Vagina (tissue), 2 donors: ENCODE data around the gene SNX22.

Experiments
- POLR2A ChIP-seq, 2 donors: fragments of 450-650 bp; IDR thresholded peaks; one replicate each; pipeline ENCODE4 v1.6.1; 2017; ENCODE audit warnings: antibody characterized with exemption in 2 of 2, mild to moderate bottlenecking in 2 of 2, moderate library complexity in 2 of 2
- POLR2AphosphoS5 ChIP-seq, 2 donors: sonication (generic); formaldehyde crosslinking; IDR thresholded peaks; one replicate each; pipeline ENCODE4 v1.9.0; 2017; ENCODE audit warnings: antibody characterized with exemption in 2 of 2, mild to moderate bottlenecking in 2 of 2, low read depth in 1 of 2; ENCODE audit not compliant: insufficient read depth in 1 of 2
- TF ChIP-seq, protein P1 (sequence below), 3 experiments: fragments of 450-650 bp in 2 of 3; fragments of 200-600 bp in 1 of 3; sonication (generic) in 1 of 3; IDR thresholded peaks; one replicate each; pipeline ENCODE4 v1.5.1; 2017 to 2019; ENCODE audit warnings: antibody characterized with exemption in 3 of 3, mild to moderate bottlenecking in 2 of 3, moderate library complexity in 2 of 3

DNA sequence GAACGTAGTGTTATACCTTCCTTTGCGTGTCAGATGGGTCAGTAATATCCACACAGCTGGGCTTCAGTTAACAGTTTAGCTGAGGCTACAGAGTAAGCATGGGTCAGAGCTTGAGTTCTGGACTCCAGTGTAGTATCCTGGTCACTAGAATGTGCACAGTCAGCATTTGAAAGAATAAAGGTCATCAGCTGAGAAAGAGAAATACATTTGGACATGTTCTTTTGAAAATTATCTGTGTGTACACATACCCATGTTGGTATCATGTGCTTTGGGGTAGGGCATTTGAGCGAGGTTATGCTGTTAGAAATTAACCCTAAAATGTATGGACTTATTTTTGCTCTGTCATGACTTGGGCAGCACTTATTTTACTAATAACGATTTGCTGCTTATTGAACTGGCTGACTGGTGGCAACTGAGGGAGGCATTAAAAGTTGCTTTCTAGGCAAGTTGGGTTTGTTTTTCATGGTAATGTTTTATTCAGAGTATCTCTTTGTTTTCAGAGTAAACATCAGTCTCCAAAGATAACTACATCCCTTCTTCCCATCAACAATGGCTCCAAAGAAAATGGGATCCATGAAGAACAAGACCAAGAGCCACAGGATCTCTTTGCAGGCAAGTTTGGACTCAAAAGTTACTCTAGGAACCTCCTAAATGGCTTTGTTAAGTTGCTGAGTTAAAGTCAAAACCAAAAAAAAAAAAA lies 39.3 kb upstream of the SNX22 start:
- TF ChIP-seq, protein P1, sequence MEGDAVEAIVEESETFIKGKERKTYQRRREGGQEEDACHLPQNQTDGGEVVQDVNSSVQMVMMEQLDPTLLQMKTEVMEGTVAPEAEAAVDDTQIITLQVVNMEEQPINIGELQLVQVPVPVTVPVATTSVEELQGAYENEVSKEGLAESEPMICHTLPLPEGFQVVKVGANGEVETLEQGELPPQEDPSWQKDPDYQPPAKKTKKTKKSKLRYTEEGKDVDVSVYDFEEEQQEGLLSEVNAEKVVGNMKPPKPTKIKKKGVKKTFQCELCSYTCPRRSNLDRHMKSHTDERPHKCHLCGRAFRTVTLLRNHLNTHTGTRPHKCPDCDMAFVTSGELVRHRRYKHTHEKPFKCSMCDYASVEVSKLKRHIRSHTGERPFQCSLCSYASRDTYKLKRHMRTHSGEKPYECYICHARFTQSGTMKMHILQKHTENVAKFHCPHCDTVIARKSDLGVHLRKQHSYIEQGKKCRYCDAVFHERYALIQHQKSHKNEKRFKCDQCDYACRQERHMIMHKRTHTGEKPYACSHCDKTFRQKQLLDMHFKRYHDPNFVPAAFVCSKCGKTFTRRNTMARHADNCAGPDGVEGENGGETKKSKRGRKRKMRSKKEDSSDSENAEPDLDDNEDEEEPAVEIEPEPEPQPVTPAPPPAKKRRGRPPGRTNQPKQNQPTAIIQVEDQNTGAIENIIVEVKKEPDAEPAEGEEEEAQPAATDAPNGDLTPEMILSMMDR (IDR thresholded peaks at IDR 0.05) = no peak
- no peak for TF ChIP-seq POLR2A (IDR thresholded peaks at IDR 0.05)
- TF ChIP-seq POLR2AphosphoS5 (IDR thresholded peaks at IDR 0.05; ENCODE audit: insufficient read depth in 1 of 2, low read depth in 1 of 2) = no peak
